ENCODE measurements around the gene RPS6KA3. TPM values are rescaled to one million over a fixed set of nuclear protein-coding genes. Genes with fewer than 3 reads are reported as not detected.
A peak's percentile ranks its signal among the peaks of the same experiment; 100 is the strongest.
"Not testable (repeated sequence)": the region's sequence is repeated elsewhere in the genome, so short reads cannot be mapped to it uniquely, and the experiment has no call there.

RPS6KA3 gene
- total and polyA plus RNA-seq, 2 experiments from 2014 or later: 38.6 to 99.4 TPM

GRCh38 chrX:20128670-20129069, 138.0 kb downstream of the RPS6KA3 start:
- no peak for TF ChIP-seq EZH2phosphoT487 (IDR thresholded peaks at IDR 0.05; ENCODE audit: low read depth, severe bottlenecking, unreplicated experiment)
- no peak for TF ChIP-seq CTCF (IDR thresholded peaks at IDR 0.05; ENCODE audit: poor library complexity)
- Histone ChIP-seq H3K36me3 (replicated peaks; ENCODE audit: insufficient read depth, low read depth) (no peaks in the 10 kb centered on the region), H3K4me3 (no peak overlapping the region), H3K4me1 (ENCODE audit: insufficient read depth) (no peaks in the 10 kb centered on the region), H3K9me3 (ENCODE audit: low read depth) (no peaks in the 10 kb centered on the region), H3K27ac (no peak overlapping the region), H3K4me2 (no peak overlapping the region), H3K79me2 (peaks cover under 1% of the 10 kb centered on the region), H3K27me3 (no peaks in the 10 kb centered on the region), H2AFZ (no peak overlapping the region), H4K20me1 (ENCODE audit: insufficient read depth, poor library complexity, severe bottlenecking) (no peaks in the 10 kb centered on the region), H3K9me2 (replicated peaks; ENCODE audit: insufficient read depth) (no peaks in the 10 kb centered on the region)
- DNase-seq (ENCODE audit: low spot score): no peak
- 68% methylated on average over 4 of the region's 4 CpGs for WGBS (ENCODE audit: low lambda C conversion rate, missing lambda C conversion rate)

GRCh38 chrX:20127440-20127839, 139.3 kb downstream of the RPS6KA3 start:
- H3K27me3 ChIP-seq; H3K9me3 ChIP-seq (ENCODE audit: low read depth); H3K27ac ChIP-seq; H3K9me2 ChIP-seq (replicated peaks; ENCODE audit: insufficient read depth); H3K79me2 ChIP-seq; H3K4me1 ChIP-seq (ENCODE audit: insufficient read depth); H4K20me1 ChIP-seq (ENCODE audit: insufficient read depth, poor library complexity, severe bottlenecking); H2AFZ ChIP-seq; DNase-seq (ENCODE audit: low spot score); H3K4me2 ChIP-seq; H3K36me3 ChIP-seq (replicated peaks; ENCODE audit: insufficient read depth, low read depth); H3K4me3 ChIP-seq: not testable (repeated sequence)
- 29% methylated on average over 3 of the region's 3 CpGs for WGBS (ENCODE audit: low lambda C conversion rate, missing lambda C conversion rate)
- peak; percentile 47 for TF ChIP-seq CTCF (IDR thresholded peaks at IDR 0.05; ENCODE audit: poor library complexity)

- H2AFZ ChIP-seq; H3K27ac ChIP-seq; H3K4me2 ChIP-seq; H3K27me3 ChIP-seq; H4K20me1 ChIP-seq (ENCODE audit: insufficient read depth, poor library complexity, severe bottlenecking); H3K4me3 ChIP-seq; H3K36me3 ChIP-seq (replicated peaks; ENCODE audit: insufficient read depth, low read depth); DNase-seq (ENCODE audit: low spot score); H3K9me2 ChIP-seq (replicated peaks; ENCODE audit: insufficient read depth); H3K79me2 ChIP-seq; H3K4me1 ChIP-seq (ENCODE audit: insufficient read depth); H3K9me3 ChIP-seq (ENCODE audit: low read depth): not testable (repeated sequence)
- WGBS (ENCODE audit: low lambda C conversion rate, missing lambda C conversion rate): 73% methylated on average over 1 of the region's 1 CpG
These were observed 139.9 kb downstream of the RPS6KA3 start for GRCh38 chrX:20126833-20127232.

- no peak overlapping the region for H2AFZ ChIP-seq
- H3K9me2 ChIP-seq (replicated peaks; ENCODE audit: insufficient read depth): no peaks in the 10 kb centered on the region
- H4K20me1 ChIP-seq (ENCODE audit: insufficient read depth, poor library complexity, severe bottlenecking): no peaks in the 10 kb centered on the region
- TF ChIP-seq EZH2 (IDR thresholded peaks at IDR 0.05; ENCODE audit: borderline replicate concordance): no peak
- no peak for TF ChIP-seq EZH2phosphoT487 (IDR thresholded peaks at IDR 0.05; ENCODE audit: low read depth, severe bottlenecking, unreplicated experiment)
- no peak for TF ChIP-seq CTCF (IDR thresholded peaks at IDR 0.05; ENCODE audit: poor library complexity)
- no peaks in the 10 kb centered on the region for H3K27me3 ChIP-seq
- H3K4me1 ChIP-seq (ENCODE audit: insufficient read depth): no peaks in the 10 kb centered on the region
- H3K4me2 ChIP-seq: no peak overlapping the region
- no peaks in the 10 kb centered on the region for H3K9me3 ChIP-seq (ENCODE audit: low read depth)
- DNase-seq (ENCODE audit: low spot score): no peak
- H3K27ac ChIP-seq: no peak overlapping the region
- no peaks in the 10 kb centered on the region for H3K36me3 ChIP-seq (replicated peaks; ENCODE audit: insufficient read depth, low read depth)
- H3K4me3 ChIP-seq: no peak overlapping the region
- H3K79me2 ChIP-seq: no peaks in the 10 kb centered on the region
These were observed 141.7 kb downstream of the RPS6KA3 start for GRCh38 chrX:20124964-20125363.
